ENCODE data around the gene FEZ2.

DNA sequence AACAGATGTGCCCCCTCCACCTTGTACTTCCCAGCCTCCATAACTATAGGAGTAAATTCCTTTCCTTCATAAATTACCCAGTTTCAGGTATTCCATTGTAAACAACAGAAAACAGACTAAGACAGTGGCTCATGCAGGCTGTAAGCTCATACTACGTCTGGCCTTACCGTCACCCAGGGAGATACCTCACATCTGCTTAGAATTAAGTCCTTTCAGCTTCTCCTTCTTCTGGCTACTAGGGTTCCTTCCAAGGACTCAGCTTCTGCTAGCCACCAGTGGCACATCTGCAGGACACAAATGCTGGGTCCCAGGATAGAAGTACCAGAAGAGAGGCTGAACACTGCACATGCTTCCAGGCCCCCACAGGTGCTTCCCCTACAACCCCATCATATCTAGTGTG, 22.4 kb upstream of the FEZ2 start:
- no peak for TF ChIP-seq EP300 (conservative IDR thresholded peaks at IDR 0.05; ENCODE audit: poor library complexity, severe bottlenecking)
- TF ChIP-seq, protein P1, sequence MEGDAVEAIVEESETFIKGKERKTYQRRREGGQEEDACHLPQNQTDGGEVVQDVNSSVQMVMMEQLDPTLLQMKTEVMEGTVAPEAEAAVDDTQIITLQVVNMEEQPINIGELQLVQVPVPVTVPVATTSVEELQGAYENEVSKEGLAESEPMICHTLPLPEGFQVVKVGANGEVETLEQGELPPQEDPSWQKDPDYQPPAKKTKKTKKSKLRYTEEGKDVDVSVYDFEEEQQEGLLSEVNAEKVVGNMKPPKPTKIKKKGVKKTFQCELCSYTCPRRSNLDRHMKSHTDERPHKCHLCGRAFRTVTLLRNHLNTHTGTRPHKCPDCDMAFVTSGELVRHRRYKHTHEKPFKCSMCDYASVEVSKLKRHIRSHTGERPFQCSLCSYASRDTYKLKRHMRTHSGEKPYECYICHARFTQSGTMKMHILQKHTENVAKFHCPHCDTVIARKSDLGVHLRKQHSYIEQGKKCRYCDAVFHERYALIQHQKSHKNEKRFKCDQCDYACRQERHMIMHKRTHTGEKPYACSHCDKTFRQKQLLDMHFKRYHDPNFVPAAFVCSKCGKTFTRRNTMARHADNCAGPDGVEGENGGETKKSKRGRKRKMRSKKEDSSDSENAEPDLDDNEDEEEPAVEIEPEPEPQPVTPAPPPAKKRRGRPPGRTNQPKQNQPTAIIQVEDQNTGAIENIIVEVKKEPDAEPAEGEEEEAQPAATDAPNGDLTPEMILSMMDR (IDR thresholded peaks at IDR 0.05; ENCODE audit: poor library complexity, severe bottlenecking), result no peak
- TF ChIP-seq EZH2 (IDR thresholded peaks at IDR 0.05; ENCODE audit: borderline replicate concordance, insufficient read depth, low read length, poor library complexity, severe bottlenecking), result no peak
- TF ChIP-seq, protein P2, sequence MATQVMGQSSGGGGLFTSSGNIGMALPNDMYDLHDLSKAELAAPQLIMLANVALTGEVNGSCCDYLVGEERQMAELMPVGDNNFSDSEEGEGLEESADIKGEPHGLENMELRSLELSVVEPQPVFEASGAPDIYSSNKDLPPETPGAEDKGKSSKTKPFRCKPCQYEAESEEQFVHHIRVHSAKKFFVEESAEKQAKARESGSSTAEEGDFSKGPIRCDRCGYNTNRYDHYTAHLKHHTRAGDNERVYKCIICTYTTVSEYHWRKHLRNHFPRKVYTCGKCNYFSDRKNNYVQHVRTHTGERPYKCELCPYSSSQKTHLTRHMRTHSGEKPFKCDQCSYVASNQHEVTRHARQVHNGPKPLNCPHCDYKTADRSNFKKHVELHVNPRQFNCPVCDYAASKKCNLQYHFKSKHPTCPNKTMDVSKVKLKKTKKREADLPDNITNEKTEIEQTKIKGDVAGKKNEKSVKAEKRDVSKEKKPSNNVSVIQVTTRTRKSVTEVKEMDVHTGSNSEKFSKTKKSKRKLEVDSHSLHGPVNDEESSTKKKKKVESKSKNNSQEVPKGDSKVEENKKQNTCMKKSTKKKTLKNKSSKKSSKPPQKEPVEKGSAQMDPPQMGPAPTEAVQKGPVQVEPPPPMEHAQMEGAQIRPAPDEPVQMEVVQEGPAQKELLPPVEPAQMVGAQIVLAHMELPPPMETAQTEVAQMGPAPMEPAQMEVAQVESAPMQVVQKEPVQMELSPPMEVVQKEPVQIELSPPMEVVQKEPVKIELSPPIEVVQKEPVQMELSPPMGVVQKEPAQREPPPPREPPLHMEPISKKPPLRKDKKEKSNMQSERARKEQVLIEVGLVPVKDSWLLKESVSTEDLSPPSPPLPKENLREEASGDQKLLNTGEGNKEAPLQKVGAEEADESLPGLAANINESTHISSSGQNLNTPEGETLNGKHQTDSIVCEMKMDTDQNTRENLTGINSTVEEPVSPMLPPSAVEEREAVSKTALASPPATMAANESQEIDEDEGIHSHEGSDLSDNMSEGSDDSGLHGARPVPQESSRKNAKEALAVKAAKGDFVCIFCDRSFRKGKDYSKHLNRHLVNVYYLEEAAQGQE (IDR thresholded peaks at IDR 0.05; ENCODE audit: borderline replicate concordance), result no peak
- TF ChIP-seq MXI1 (conservative IDR thresholded peaks at IDR 0.05; ENCODE audit: poor library complexity, severe bottlenecking), result no peak
- no peak for TF ChIP-seq TAF1 (IDR thresholded peaks at IDR 0.05; ENCODE audit: low read depth)
- no peak for TF ChIP-seq POLR2AphosphoS5 (IDR thresholded peaks at IDR 0.05)
- TF ChIP-seq SMC3 (conservative IDR thresholded peaks at IDR 0.05; ENCODE audit: poor library complexity), result no peak

Data from neural cell (in vitro differentiated cells).